ENCODE results near the gene SP140. TPM values are rescaled to one million over a fixed set of nuclear protein-coding genes. Genes with fewer than 3 reads are reported as not detected.
"Not testable (repeated sequence)": the region's sequence is repeated elsewhere in the genome, so short reads cannot be mapped to it uniquely, and the experiment has no call there.

The SP140 gene
- total RNA-seq, 1 donor from 2014 or later = 5.3 TPM

DNA sequence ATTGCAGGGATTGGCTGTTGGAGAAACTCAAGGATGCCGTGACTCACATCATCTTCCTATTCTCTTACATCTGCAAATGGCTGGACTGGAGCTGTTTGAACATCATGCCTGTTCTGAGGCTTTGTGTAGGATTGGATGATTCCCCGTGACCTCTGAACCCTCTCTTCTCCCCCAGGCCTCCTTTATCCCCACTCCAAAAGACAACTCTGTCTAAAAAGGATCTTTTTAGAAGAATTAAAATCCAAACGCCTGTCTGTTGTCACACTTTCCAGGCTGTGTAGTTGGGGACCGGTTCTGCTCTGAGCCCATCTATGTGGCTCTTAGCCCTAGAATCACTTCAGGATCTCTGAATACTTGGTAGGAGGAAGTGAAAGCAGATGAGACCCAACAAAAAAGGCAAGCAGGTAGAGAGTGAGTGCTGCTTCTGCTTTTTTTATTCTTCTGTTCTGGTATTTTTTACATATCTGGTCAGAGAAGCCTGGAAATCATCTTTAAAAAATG lies 565 bp downstream of the SP140 start:
- DNase-seq (ENCODE audit: low read depth) = no peak

DNA sequence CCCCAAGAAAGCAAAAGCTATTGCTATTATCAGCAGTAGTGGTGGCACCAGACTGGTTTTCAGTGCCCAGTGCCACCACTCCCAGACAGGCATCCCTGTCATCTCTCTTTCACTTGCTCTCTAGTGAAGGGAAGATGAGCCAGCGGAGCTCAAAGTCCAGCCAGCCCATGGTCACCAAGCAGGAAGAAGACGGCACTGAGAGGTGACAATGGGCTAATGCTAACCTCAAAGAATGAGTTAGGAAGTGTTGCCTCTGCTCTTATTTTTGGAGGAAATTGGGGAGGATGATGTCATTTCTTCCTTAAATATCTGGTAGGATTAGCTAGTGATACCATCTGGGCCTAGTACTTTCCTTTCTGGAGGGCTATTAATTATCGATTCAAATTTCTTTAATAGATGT lies 1.7 kb downstream of the SP140 start:
- DNase-seq (ENCODE audit: low read depth) = no peak

DNA sequence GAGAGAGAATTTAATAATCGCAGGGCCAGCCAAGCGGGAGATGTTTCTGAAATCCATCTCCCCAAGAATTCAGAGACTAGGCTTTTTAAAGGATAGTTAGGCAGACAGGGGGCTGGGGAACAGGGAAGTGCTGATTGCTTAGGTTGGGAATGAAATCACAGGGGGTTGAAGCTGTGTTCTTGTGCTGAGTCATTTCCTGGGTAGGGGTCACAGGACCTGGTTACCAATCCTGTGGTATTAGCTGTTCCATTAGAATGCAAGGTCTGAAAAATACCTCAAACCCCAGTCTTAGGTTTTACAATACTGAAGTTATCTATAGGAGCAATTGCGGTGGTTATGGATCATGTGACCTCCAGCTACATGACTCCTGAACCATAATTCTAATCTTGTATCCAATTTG lies 4.6 kb downstream of the SP140 start:
- peak; percentile 93 for DNase-seq (ENCODE audit: low read depth)

DNA sequence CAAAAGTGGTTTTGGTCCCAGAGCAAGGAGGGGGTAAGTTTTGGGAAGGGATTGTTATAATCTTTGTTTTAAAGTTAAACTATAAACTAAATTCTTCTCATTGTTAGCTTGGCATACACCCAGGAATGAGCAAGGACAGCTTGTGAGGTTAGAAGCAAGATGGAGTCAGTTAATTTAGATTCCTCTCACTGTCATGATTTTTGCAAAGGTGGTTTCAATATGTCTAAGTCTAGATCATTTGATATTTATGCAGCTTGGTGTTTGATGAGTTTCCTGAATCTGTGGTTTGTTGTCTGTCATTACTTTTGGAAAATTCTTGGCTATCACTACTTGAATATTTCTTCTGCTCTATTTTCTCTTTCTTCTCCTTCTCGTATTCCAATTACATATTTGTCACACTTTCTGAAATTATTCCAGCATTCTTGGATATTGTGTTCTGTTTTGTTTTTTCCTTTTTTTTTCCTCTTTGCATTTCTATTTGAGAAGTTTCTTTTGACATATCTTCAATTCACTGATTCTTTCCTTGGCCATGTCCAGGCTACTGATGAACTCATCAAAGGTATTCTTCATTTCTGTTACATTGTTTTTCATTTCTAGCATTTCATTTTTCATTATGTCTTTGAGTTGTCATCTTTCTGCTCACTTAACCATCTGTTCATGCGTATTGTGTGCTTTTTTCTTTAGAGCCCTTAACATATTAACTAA lies 5.1 kb downstream of the SP140 start:
- no peak for DNase-seq (ENCODE audit: low read depth)

DNA sequence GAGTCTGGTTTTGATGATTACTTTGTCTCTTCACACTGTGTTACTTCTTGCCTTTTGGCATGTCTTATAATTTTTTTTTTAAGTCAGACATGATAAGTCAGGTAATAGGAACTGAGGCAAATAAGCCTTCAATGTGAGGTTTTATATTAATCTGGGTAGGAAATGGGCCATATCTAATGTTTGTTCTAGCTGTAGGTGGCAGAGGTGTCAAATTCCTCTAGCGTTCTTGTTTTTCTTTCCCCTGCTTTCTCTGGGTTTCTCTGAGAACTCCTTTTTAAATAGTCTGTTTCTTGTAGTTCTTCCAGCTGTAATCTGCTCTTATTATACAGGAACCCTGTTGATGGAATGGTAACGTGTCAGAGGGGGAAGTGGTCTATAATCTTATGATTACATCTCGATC lies 5.7 kb downstream of the SP140 start:
- peak; percentile 52 for DNase-seq (ENCODE audit: low read depth)

DNA sequence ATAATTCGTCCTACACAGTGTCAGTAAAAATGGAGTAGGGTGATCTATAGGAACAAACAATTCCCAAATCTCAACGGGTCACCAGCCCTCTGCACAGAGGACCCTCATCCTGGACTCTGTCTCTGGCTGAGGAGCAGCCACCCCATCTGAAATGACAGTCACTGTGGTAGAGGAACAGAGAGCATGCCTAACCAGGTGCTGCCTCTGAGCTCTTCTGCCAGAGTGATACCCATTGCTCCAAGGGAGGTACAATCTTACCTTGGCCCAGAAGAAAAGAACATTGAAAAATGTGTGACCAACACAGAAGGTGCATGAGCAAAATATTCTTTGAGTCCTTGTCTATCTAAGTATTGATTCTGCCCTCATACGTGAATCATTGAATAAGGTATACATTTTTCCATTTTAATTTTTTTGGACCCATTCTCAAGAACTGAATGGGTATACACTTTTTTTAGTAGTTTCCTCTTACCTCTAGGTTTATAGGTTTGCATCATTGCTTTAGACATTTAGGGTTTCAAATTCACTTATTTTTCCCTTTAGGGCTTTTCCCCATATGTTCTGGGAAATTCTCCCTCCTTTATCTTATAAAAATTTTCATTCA lies 8.7 kb downstream of the SP140 start:
- DNase-seq (ENCODE audit: low read depth) = no peak

DNA sequence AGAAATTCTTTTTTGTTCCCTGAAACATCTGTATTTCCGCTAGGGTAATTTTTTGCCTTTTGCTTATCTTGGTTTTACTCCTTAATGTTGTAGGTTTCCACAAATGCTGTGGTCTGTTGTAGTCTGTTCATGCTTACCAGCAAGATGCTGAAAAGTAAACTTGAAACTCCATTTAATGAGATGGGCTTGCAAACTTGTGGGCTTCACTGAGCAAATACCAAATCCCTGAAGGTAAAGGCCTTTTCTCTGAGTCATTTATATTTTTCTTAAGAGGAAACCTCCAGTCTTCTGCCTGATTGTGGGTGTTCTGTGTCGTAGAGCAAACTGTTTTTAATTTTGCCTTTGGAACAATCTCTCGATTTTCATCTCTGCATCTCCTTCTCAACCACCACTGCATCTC lies 9.3 kb downstream of the SP140 start:
- DNase-seq (ENCODE audit: low read depth) = peak; percentile 57

DNA sequence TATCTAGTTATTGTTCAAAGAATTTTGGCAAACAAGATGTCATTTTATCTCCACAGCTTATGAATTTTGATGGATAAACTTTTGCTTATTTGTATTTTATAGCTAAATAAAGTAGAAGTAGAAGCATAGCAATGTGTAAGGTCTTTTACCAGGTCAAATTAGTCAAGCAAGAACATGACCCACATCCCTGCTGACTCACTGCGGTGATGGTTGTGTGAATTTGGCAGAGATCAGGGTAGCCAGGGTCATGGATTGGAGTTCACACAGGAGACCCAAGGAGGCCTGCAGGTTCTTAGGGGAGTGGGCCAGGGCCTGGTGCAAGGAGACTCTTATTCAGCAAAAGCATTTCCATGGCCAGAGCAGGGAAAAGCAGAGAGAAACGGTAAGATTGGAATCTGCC lies 18.7 kb downstream of the SP140 start:
- peak; percentile 56 for DNase-seq (ENCODE audit: low read depth)

DNA sequence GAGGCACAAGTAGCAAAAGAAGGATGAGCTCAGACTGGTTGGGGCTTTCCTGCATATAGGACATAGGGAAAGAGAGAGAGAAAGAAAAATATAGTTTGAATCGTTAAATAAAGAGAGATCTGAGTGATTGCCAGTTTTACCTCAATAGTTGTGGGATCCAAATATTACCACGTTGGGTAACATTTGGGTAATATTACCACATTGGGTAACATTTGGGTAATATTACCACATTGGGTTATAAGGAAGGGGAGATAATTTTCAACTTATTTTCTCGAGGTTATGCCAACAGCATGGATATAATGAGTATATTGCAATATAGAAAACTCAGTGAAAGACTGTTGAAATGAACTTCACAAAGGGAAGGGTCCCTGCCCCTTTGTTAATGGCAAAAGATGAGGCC lies 20.7 kb downstream of the SP140 start:
- DNase-seq (ENCODE audit: low read depth) = no peak

DNA sequence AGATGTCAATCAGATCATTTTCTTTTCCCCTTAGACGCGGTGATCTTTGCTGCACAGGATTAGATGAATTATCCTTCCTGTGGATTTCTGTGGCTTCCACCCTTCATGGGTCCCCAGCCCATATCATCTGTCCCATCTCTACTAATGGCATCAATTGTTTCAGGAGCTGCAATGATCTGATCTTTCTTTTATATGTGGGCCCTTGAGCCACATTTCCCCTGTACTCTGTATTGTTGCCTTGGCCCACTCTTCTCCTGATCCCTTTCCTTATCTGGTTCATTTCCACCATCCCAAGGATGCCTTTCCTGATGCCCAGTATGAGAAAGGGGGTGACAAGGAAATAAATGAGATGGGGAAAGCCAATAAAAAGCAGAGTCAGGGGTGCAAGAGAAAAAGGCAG lies 24.7 kb downstream of the SP140 start:
- no peak for DNase-seq (ENCODE audit: low read depth)

DNA sequence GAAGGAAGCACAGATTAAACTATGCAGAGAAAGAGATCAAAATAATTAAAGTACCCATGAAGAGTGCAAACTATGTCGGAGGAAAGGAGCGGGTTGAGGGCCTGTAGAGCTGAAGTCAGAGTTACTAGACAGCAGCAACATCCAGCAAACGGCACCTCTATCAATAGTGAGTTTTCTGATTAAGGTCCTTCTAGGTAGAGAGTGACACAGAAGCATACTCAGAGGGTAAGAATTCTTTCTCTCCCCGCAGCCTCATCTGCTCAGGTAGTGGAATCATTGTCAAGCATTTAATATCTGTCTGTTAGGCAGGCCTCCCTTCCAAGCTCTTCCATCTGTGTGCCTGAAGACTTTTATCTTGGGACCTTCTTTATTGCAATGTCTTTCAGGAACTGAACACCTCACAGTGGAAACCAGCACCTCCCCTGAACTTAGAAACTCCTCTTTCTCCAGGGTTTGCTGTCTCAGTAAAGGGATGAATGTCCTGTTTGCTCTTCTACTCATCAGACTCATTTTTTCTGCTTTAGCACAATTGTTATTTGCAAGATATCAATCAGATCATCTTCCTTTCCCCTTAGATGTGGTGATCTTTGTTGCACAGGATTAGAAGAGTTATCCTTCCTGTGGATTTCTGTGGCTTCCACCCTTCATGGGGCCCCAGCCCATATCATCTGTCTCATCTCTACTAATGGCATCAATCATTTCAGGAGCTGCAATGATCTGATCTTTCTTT lies 28.8 kb downstream of the SP140 start:
- DNase-seq (ENCODE audit: low read depth) = no peak

DNA sequence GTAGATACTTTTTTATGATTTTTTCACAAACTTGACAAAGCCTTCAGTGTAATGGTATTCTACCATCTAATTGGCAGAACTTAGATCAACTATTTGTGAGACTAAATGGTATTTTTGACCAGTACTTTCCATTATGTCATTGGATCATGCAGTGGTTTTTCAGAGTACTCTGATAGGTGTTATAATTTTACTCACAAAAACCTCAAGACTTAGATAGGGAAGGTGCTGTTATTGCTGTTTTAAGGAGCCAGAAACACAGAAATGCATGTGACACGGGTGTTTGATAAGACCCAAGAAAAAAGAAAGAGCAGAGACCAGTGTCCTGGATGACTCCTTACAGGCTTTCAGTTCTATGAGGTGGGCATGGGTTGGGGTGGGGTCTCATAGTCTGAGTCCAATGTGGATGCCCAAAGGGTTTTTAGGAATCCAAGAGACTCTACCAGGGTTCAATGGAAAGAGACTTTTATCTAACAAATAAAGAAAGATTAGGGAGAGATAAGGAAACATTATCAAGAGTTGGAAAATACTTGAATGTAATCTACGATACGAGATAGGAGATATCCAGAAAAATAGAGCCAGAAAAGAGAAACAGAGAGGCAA lies 31.3 kb downstream of the SP140 start:
- DNase-seq (ENCODE audit: low read depth) = no peak

DNA sequence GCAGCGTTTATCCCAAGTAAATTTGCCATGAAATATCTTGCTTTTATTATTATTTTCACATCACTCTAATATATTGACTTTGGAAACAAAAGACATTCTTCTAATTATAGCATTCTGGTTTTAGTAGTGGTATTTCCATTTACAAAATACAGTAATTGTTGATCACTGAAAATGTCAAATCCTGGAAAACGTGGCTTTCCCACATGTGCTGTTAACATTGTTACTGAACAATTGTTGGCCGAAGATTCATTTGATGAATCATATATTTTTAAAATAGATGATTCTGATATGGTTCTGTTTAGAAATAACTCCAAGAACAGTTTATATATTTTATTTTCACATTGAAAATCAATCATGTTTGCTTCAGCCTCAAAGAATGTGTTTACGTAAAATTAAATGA lies 32.9 kb downstream of the SP140 start:
- no peak for DNase-seq (ENCODE audit: low read depth)

DNA sequence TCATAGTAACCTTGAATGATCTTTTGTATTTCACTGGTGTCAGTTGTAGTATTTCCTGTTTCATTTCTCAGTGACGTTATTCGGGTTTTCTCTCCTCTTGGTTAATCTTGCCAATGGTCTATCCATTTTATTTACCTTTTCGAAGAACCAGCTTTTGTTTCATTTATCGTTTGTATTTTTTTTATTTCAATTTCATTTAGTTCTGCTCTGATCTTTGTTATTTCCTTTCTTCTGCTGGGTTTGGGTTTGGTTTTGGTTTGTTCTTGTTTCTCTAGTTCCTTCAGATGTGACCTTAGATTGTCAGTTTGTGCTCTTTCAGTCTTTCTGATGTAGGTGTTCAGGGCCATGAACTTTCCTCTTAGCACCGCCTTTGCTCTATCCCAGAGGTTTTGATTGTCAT lies 36.7 kb downstream of the SP140 start:
- DNase-seq (ENCODE audit: low read depth) = no peak

DNA sequence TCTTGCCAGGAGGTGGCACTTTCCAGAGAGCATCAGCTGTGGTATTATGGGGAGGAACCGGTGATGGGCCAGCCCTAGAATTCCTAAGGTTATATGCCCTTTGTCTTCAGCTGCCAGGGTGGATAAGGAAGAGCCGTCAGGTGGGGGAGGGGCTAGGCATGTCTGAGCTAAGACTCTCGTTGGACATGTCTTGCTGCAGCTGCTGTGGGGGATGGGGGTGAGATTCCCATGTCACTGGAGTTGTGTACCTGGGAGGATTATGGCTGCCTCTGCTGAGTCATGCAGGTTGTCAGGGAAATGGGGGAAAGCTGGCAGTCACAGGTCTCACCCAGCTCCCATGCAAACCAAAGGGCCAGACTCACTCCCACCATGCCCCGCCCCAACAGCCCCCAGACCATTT lies 39.4 kb downstream of the SP140 start:
- not testable (repeated sequence) for DNase-seq (ENCODE audit: low read depth)

DNA sequence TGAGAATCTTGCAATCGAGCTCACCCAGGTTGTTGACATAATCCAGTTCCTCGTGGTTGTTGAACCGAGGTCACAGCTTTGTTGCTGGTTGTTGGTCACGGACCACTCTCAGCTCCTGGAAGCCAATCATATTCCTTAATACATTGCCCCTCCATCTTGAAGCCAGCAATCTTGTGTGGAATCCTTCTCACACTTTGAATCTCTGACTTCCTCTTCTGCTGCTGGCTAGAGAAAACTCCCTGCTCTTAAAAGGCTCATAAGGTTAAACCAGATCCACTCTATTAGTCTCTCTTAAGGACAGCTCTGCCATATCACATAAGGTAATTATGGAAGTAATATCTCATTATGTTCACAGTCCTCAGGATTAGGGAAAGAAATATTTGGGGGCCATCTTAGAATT lies 41.1 kb downstream of the SP140 start:
- no peak for DNase-seq (ENCODE audit: low read depth)

DNA sequence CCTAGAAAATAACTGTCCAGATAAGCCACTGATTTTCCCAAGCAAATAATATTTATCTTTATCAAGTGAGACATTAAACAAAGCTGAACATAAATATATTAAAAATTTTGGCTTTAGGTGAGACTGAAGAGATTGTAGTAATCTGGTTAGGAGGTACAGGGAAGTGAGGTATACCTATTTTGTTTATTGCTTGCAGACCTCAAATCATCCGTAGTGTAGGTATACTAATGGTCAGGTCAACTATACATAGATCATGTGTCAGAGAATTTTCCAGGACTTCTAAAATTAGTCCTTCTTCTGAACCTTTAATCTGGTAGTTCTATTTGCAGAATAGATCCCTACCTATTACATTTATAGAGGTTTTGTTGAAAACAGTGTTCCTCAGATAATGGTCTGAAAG lies 41.5 kb downstream of the SP140 start:
- no peak for DNase-seq (ENCODE audit: low read depth)

DNA sequence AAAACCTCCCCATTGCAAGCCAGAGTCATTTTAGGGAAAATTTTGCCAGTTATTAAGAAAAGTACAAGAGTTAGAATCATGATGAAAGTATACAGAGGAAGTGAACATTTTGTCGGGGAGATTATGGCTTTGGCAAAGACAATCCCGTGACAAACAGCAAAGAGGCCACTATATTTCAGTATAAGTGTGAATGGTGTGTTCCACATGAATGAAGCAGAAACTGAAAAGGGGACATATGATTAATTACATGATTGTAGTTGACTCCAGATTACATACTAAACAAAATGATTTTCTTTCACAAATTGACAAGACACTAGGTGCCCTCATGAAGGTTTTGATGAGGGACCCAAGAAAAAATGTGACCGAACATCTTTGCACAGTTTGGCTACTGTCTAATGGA lies 42.0 kb downstream of the SP140 start:
- no peak for DNase-seq (ENCODE audit: low read depth)

DNA sequence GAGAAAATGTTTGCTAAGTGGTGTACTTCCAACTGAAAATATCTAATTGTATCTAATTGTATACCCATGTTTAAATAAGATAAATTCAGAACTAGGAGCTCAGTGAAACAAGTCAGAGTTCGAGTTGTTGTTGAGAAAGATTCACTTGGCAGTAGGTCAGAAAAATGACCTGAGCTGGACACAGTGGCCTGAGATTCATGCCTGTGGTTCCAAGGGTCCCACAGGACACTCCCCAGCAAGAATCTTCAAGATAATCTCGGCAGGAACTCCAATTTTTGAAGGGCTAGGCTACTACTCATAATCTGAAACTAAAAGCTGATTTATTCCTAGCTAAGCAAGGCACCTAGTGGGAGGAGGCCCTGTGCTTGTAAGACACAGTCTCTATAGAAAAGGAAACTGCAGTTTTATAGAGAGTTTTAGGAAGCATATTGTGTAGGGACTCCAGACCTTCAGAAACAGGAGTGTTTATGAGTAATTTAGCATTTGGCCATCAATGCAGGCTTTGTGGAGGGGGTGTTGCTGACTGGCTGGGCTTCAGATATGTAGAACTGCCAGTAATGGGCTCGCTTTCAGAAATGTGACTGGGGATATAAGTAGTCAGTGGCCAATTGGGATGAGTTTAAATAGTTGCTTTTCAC lies 43.2 kb downstream of the SP140 start:
- no peak for DNase-seq (ENCODE audit: low read depth)

DNA sequence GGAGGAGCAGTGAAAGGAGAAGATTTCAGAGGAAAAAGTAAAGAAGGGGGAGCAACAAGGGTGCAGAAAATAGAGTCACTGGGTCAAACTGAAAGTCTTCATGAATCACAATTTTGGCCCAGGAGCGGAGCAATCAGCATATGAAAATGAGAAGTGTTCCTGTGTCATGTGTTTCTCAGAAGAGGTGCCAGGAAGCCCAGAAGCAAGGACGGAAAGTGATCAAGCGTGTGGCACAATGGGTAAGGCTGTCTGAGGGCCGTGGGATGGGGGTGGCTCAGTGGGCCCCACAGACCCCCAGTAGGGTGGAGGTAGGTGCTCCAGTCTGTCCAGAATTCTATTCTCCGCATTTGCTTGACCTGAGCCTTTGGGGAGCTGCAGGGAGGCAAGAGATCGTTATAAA lies 44.2 kb downstream of the SP140 start:
- no peak for DNase-seq (ENCODE audit: low read depth)

DNA sequence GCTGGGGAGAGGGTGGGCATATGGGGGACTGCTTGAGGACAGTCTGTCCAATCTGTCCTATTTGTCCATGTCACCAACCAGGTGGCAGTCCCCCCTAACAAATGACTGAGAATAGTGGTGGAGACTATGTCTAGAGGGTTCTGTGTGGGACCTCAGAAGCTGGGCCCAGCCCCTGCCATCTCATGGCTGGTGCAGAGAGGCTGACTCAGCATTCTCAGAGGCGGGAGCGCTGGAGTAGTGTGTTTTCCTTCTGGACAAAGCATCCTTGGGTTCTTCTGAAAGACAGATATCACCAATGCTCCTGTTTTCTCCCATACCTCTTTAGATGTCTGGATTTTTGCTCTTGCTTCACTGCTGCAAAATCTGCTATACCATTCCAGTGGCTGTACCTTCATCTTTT lies 57.4 kb downstream of the SP140 start:
- DNase-seq (ENCODE audit: low read depth) = no peak

DNA sequence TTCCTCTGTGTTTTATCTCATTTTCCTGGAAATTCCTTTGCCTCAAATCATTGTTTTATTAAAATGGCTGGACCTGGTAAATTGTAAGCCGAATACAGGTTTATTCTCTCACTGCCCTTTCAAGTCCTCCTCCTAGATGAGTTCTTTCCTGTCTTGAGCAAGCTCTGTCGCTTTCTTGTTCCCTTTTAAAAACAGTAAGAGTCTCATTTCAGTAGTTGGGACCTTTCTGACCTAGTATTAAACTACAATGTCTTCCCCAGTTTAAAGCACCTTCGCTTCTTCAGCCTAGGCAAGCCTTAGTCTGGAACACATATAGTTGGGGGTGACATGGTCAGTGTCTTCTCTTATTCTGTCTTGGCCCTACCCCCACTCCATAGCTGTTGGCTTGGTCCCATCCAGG lies 60.5 kb downstream of the SP140 start:
- DNase-seq (ENCODE audit: low read depth) = no peak
